GM12878 (cell line): ENCODE measurements around the gene LIF. TPM values are rescaled to one million over a fixed set of nuclear protein-coding genes. Genes with fewer than 3 reads are reported as not detected.

ENCODE experiments used
- BHLHE40 ChIP-seq, 2 experiments: fragments of 450-650 bp in 1 of 2; IDR thresholded peaks; 2 replicates each; pipeline ENCODE4 v1.6.1; 2011 to 2017; ENCODE audit warnings: low read depth in 2 of 2, borderline replicate concordance in 1 of 2, improper control_type of control experiment in 1 of 2, low read length in 1 of 2, mild to moderate bottlenecking in 1 of 2
- CEBPZ ChIP-seq: fragments of 150-350 bp; IDR thresholded peaks from 2 replicates; pipeline ENCODE4 v1.6.1; 2016; ENCODE audit warnings: low read depth, low read length
- CHD4 ChIP-seq: fragments of 200-600 bp; sonication (generic); IDR thresholded peaks from 2 replicates; pipeline ENCODE4 v1.6.1; 2016; ENCODE audit warnings: mild to moderate bottlenecking
- MTA2 ChIP-seq: fragments of 450-650 bp; IDR thresholded peaks from 2 replicates; pipeline ENCODE4 v1.6.1; 2016; ENCODE audit warnings: low read depth, mild to moderate bottlenecking, moderate library complexity
- ZNF687 ChIP-seq: fragments of 450-650 bp; IDR thresholded peaks from 2 replicates; pipeline ENCODE4 v1.6.1; 2017; ENCODE audit warnings: mild to moderate bottlenecking, moderate library complexity
- polyA plus RNA-seq, 11 experiments: library from polyadenylated mRNA; depleted of rRNA in 4 of 11; unstranded in 6 of 11; stranded (reverse) in 5 of 11; fragments of >200 nt; fragmentation: Nextera tagmentation in 4 of 11; fragmentation: Illumina TruSeq in 1 of 11; extraction: Ambion mirVana in 4 of 11; extraction: Trizol in 1 of 11; gene quantifications; 1 replicate in 1 of 11; 2 replicates in 10 of 11; pipeline versions ENCODE4 v1.2.1 to v1.2.3, GENCODE V29; 2011 to 2016; ENCODE audit warnings: inconsistent platforms in 2 of 11, missing spikeins in 2 of 11, low read depth in 1 of 11
- total RNA-seq, 4 experiments: library from RNA; depleted of rRNA in 3 of 4; stranded (reverse); fragments of >200 nt in 3 of 4; fragmentation: Illumina TruSeq in 1 of 4; extraction: Trizol in 1 of 4; gene quantifications; 2 replicates each; pipeline versions ENCODE4 v1.2.1 to v1.2.3, GENCODE V29; 2013 to 2021

Gene LIF
- total and polyA plus RNA-seq, 10 of the 15 experiments (the other 5 are each of a cell fraction or from before 2014, with no cell fraction given) = 0.05 to 3.4 (median 0.97) TPM

GRCh38 chr22:30270832-30271231, 24.3 kb upstream of the LIF start (continued):
- TF ChIP-seq CEBPZ (no peak), MTA2 (no peak), CHD4 (no peak), BHLHE40 (IDR thresholded peaks at IDR 0.05; ENCODE audit: borderline replicate concordance in 1 of 2, low read depth in 2 of 2, low read length in 1 of 2) (no peak), ZNF687 (no peak)
